NCI-H1417 treated with DMSO at 0.1 percent for 48 hours (cell line): ENCODE data around the gene MMD2.

Source experiments
- DNase-seq: peaks from one replicate; lab custom pipeline; 2025; lab: John Stamatoyannopoulos, UW

MMD2 gene

GRCh38 chr7:4871056-4871680 lies 87.8 kb downstream of the MMD2 start:
- no peak for DNase-seq

DNA sequence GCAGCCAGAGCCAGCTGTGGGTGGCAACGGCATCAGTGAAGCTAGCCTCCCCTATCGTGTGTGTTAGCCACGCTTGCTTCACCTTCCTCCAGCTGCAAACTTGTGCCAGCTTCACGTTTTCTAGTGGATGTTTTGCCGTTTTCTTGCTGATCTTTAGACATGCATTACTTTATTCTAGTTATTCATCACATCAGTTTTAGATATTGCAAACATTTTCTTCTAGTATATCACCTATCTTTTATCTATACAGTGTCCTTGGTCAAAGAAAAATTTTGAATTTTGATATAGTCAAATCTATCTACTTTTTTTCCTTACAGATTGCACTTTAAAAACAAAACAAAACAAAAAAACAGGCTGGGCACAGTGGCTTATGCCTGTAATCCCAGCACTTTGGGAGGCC lies 90.5 kb downstream of the MMD2 start:
- no peak for DNase-seq

- DNase-seq = no peak
Measured at GRCh38 chr7:4866528-4867496, 92.2 kb downstream of the MMD2 start.

GRCh38 chr7:4862156-4862555 lies 96.8 kb downstream of the MMD2 start:
- no peak for DNase-seq

- no peak for DNase-seq
Measured at GRCh38 chr7:4861673-4862072, 97.3 kb downstream of the MMD2 start, which contains the start of gene PAPOLB. Gene PAPOLB, minus strand, starts transcription at chr7:4862030. Its CDS starts 220 bp downstream, at chr7:4861810.

DNA sequence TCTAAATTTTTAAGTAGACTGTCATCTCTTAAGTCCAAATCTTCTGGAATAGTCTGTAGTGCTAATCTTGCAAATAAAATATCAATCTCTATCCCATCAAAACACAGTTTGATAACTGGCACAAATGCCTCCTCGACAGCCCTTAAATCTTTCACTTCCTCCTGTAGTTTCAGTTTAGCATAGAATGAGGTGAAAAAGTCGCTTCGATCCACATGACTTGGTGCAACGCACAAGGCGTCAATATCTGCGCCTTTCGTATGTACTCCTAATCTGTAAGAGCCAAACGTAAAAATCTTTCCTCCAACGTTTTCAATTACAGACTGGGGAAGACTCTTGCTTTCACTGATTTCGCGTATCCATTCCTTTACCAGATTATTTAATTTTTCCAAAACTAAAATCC lies 97.8 kb downstream of the MMD2 start:
- DNase-seq = no peak

DNA sequence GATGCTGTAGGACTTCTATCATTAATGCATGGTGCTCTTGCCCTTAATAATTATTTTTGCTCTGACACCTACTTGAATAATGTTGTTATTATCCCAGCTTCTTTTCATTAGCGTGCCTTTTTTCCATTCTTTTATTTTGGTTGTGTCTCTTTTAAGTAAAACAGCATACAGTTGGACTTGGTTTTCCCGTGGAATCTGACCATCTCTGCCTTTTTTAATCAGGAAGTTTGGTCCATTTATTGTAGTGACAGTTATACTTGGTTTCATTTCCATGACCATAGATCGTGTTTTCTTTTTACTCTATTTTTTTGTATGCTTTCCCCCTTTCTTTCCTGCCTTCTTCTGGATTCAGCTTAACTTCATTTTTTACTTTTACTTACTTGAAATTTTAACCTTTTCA lies 101.8 kb downstream of the MMD2 start:
- DNase-seq = no peak

GRCh38 chr7:4856336-4857057 lies 102.5 kb downstream of the MMD2 start:
- DNase-seq = no peak
